Stimulated activated CD4-positive, alpha-beta T cell treated with anti-CD3 and anti-CD28 coated beads, Interleukin-4, amount 100 ng/mL, for 4 hours (primary cell): ENCODE data around the gene ARAP1.

ENCODE experiments used
- DNase-seq, 2 experiments: peaks; one replicate each; pipeline ENCODE4 v3.0.0-alpha.2; 2020

Gene ARAP1

DNA sequence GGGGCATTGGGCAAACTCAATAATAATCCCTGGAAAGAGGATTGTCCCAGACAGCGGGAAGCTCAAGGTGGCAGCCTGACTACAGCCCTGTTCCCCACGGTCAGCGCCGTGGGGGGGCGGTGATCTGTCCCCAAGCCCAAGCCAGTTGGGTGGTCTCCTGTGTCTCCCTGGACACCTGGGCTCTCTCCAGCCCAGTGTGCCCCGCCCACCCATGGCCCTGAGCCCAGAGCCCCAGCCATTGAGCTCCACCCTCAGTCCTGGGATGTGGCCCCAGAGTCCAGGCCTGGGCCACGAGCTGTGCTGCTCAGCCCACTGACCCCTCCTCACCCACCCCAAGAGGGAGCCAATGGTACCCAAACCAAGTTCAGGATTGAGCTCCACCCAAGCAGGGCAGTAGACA, 50.1 kb downstream of the ARAP1 start:
- DNase-seq = no peak

DNA sequence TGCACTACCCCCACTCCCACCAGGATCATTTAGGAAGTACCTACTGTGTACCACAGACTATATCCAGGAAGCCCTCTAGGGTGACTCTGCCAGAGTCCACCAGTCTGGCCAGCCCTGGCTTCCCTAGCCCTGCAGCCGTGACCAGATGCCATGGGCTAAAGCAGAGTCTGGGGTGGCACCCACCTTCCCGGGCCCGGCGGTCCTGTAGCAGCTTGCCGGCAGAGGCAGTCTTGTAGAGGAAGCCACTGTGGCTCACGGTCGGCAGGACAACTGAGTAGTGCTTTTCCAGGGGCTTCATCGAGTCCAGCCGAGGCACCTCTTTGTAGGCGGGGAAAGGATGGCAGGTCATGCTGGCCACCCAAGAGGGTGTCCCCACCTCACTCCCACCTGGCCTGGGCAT, 50.7 kb downstream of the ARAP1 start:
- DNase-seq = no peak

DNA sequence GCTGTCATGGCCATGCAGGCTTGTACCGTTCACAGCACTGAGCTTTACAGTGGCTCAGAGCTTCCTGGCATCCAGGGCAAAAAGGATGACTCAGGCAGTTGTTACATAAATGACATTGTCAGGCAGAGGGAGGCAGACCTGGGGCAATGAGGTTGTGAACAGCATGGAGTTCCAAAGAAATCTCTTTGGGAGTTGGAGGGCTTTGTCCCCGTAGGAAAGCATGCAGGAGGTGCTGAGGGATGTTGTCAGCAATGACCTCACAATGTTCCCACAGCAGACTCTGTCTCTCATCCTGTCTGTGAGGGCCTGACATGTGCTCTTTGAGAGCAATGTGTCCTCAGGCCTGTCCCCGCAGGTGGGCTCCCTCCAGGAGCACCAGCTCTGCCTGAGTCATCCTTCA, 52.1 kb downstream of the ARAP1 start:
- no peak for DNase-seq

DNA sequence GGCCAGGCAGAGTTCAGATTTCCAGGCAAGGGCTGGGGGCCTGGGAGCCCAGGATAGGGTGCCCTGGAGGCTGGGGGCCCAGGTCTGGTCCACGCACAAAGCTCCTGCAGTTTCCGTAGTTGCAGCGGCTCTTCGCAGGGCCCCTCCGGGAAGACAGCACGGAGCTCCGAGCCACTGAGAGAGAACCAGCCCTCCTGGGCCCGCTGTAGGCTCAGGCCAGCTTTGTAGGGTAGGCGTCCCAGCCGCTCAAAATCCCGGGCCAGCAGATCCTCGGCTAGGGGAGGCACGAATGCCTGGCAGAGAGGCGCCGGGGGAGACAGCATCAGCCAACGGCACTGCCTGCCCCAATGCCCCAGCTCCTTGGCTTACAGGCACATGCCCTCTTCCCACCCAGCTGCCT, 54.4 kb downstream of the ARAP1 start:
- no peak for DNase-seq

DNA sequence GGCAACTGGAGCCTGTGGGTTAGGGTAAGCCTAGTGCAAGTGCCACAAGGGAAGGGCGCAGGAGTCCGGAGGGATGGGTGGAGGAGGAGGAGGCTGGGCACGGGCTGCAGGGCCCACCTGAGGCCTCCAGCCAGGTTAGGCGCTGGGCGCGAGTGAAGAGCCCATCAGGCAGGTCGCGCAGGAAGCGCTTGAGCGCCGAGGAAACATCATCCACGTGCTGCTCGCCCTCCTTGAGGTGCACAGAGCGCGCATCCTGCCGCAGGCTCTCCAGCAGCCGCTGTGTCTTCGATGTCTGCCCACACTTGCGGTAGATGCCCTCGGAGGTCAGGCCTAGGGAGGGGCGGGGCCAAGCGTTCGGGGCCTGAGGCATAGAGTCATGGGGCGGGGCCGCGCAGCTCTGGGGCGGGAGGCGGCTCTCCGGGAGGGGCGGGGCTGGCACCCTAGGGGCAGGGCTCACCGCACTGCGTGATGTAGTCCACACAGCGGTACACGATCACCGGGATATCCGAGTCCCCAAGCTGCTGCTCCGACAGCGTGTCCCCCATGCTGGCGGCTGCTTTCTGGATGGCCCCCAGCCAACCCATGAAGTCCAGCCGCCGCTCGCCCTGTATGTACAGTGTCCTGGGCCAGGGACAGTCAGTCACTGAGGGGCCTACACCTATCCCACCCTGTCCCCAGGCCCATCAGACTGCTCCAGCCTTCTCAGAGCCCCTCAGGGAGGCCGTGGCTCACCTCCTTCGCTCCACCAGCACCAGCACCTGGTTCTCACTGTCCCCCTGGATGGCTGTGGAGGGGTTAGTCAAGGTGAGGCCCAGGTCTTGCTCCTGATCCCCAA, 55.1 kb downstream of the ARAP1 start:
- no peak for DNase-seq

DNA sequence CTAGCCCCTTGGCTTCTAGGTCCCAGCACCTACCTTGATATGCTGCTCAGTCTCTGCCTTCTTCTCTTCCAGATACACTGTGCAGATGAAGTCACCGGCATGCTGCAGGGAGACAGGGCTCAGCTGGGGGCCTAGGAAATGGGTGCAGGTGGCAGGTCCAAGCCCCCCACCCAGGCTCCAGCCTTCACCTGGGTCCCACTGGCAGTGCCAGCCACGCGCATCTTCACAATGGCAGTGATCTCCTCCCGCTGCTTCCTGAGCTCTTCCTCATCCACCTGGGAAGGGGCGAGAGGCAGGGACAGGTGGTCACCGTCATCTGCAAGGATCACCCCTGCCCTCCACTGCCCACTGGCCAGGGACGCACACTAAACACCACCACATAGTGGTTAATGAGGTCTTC, 56.9 kb downstream of the ARAP1 start:
- no peak for DNase-seq

DNA sequence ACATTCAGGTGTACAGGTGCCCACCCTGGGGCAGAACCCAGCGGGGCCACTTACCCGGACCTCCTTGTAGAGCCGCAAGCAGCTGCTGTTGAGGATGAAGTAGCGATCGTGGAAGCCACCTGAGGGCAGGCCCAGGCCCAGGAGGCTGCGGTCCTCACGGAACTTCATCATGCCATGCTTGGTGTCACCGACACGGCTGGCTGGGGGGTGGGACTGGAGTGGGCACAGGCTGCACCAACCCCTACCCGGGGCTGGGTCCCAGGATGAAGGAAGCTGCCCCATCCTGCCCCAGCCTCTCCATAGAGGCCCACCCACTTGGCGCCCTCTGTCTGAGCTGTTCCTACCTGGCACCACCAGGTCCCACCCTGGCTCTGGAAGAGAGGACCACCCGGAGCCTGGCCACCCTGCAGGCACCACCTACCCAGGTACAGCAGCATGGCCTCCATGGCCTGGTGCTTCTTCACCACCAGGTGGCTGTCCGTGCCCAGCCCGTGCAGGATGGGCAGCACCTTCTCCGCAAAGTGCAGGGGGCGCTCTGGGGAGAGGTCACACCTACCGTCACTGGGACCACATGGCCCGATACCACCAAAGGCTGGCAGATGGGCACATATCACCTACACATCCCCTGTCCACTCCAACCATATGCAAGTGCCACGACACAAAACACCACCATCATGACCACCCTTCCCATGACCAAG, 58.8 kb downstream of the ARAP1 start:
- DNase-seq = no peak

DNA sequence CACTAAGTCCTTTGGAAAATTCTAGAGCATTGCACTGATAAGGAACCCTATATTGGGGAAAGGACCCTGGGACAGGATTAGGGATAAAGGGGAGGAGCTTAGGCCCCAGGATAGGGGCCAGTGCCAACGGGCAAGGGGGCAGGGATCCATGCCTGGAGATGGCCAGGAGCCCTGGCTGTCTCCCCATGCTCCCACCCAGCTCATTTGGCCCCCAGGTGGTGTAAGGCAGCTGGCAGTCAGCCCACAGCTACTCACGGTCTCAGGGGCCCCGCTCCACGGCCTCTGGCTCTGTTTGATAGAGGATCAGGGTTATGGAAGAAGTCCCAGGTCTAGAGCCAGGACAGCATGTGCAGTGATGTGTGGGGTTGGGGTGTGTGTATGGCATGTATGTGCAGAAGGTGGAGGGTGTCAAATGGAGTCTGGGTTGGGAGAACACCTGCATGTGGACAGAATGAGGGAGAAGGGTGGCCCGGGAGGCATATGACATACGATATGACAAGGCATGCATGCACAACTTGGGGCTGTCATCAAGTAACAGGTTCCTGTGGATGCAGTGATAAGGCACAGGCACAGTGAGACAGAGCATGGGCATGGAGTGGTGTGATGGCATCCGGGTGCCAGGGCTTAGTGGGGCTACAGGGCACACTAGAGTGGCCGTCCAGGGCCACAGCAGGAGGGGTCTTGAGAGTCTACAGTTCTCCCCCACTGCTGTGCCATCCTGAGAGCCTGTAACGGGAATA, 59.5 kb downstream of the ARAP1 start:
- DNase-seq = no peak

DNA sequence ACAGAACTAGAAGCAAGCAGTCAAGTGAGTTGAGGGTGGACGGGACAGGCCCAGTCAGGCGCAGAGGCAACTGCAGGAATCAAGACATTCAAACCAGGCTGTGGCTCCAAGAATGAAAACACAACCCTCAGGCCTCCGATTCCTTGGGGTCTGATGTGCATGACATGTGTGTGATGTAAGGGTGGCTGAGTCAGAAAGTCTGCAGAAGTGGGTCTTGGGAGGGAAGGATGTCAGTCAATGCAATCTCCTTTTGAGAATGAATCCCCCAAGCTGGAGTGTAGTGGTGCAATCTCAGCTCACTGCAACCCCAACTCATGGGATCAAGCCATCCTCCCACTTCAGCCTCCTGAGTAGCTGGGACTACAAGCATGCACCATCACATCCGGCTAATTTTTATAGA, 62.0 kb downstream of the ARAP1 start:
- DNase-seq = no peak

DNA sequence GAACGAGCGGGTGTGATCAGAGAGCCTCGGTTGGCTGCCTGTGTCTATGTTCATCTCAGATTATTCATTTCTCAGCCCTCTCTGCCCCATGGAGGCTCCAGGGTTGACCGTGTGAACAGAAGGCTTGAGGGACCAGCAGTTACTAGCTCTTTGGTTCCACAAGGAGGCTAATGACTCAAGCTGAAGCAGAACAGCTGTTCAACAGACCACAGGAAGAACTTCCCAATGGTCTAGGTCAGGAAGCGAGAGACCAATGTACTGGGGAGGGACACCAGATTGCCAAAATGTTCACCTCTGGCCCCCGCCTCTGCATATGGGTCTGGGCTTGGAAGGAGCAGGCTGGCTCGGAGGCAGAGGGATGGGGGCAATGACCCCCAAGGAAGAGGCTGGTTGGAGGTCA, 63.3 kb downstream of the ARAP1 start:
- no peak for DNase-seq

DNA sequence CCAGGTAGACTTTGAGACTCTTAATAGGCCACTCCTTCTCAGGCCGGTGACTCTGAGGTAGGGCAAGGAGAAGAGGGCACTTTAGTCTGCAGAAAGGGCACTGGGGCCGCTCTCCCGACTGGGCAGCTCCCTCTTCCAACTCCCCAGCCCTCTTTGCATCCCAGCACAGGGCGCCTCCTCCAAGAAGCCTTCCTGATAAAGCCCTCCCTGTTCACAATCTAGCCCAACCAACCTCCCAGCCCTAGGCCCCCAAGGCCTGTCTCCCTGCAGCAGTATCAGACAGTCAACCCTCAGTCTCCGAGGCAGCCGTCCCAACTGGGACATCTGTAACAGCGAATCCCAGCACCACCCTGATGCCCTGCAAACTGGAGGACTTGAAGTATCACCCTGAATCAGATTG, 63.7 kb downstream of the ARAP1 start:
- DNase-seq = no peak

DNA sequence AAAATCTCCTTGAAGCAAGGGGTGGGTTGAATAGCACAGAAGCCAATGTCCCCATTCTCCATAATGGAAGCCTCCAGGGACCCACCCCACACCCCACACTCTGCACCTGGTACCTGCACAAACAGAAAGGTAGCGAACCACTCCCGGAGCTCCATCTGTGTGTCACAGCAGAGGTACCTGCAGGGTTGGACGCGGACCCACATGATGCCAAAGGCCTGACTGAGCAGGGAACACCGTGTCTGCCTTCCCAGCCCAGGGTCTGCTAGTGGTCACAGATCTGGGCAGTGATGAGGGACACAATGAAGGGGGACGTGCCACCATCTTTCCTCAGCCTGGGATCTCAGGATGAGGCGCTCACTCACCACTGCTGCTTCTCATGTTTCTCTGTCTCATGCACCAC, 64.9 kb downstream of the ARAP1 start:
- DNase-seq = no peak

DNA sequence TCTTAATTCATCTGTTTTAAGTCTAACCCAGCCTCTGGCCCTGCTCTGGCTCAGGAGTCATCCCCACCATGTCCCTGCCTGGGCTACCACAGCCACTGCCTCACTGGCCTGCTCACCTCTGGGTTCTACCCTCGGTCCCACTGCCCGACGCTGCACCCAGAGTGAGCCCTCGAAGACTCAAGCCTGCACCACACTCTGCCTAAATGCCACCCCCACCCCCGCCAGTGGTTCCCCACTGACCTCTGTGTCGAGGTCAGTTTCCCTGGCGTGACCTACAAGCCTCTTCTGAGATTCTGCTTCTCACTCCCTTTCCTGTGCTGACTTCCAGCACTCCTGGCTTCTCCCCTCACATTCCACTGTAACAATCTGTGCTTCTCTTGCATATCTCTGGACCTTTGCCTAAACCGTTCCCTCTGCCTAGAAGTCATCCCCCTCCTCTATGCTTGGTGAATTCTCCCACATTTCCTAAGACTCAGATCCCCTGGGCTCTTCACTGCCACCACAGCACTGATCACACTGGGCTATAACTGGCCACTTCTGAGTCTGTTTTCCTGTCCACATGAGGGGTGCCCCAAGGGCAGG, 65.5 kb downstream of the ARAP1 start:
- no peak for DNase-seq

DNA sequence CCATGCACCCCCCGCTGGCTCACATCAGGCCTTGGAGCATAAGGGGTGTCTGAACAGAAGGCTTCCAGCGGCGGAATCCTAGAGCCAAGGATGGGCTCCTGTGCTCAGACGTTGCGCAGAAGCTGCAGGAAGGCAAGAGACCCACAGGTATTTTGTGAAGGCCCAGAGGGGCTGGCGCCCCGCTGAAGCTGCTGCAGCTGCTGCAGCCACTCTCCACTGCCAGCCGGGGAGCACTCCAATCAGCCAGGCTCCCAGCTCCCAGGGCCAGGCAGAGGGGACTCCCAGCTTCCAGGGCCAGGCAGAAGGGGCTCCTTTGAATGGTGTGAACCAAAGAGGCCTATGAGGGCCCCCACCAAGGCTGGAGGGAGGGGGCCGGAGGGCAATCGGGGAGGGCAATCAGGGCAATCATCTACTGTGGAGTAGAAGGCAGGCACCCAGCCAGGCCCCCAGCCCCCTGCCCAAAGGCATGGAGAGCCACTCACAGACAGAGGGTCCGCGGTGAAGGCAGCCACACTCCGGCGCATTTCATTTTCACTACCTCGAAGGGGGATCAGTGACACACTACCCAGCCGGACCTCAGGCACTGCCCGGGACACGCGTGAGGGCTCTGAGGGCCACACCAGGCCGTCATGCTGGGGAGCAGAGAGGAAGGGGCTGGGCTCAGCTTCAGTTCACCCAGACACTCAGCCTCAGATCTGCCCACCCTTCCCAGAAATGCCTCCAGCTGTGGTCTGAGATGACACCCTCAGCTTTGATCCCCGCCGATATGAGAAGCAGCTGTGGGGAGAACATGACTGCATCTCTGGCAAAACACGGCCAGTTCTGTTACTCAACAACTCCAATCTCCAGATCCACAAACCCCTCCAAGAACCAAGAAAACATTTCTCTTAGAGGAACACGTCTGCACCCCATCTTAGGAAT, 66.4 kb downstream of the ARAP1 start:
- DNase-seq = peak; percentile 17 to 38

DNA sequence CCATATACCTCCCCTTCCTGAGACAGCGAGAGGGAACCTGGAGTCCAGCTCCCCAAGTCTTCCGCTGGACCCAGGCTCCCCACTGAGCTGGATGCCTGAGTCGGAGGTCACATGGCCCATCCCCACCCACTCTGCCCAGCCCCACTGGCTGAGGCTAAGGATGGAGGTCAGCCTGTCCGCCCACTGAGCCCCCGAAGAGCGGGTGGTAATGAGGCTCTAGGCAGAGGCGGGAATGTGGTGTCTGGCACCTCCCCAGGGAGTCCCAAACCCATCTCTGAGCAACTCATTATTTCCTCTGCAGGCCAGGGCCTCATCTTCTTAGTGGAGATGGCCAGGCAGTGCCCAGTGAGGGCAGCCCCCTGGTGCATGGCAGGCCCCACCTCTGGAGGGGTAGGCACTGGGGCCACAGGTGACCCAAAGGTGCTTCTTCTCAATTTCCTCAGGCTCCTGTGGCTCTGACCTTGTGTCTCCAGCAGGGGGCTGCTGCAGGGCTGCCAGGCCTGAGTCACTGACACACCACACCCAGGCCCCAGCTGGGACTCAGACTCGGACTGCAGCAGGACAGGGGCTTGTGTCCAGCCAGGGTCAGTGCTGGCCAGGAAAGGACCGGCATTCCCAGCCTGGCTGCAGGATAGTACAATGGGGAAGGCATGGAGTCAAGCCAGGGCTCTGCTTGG, 67.8 kb downstream of the ARAP1 start:
- peak; percentile 9 to 22 for DNase-seq

DNA sequence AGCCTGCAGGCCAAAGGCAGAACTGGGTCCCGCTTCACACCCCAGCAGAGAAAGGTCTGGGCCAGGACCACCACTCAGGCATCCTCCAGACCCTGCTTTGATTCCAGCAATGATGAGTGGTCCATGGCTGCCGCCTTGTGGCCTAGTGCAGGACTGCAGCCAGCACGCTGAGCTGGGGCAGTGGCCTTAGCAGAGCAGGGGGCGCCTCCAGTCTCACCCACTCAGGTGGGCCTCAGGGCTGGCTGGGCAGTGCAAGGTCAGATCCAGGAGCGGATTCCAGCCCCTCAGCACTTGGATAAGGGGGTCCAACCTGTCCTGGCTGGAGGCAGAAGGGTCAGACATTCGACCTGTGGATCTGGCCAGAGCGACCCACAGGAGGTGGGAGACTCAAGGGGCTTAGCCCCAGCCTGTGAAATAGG, 68.4 kb downstream of the ARAP1 start:
- DNase-seq = peak; percentile 48 to 69

DNA sequence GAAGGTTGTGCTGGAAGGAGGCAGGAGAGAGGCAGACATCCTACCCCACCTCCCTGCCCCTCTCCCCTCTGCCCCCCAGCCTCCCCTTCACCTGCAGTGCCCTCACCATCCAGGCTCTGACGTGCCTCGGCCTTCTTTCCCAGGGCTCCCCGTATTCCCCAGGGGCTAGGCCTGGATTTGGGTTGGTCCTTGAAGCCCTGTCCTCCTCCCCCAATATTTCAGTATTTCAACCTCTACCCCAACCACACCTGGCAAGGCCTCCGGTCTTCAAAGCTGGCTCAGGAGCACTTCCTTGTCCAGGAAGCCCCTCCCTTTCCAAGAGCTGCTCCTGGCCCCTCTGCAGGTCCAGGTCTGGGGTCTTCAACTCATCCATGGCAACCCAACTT, 69.4 kb downstream of the ARAP1 start:
- DNase-seq = no peak

DNA sequence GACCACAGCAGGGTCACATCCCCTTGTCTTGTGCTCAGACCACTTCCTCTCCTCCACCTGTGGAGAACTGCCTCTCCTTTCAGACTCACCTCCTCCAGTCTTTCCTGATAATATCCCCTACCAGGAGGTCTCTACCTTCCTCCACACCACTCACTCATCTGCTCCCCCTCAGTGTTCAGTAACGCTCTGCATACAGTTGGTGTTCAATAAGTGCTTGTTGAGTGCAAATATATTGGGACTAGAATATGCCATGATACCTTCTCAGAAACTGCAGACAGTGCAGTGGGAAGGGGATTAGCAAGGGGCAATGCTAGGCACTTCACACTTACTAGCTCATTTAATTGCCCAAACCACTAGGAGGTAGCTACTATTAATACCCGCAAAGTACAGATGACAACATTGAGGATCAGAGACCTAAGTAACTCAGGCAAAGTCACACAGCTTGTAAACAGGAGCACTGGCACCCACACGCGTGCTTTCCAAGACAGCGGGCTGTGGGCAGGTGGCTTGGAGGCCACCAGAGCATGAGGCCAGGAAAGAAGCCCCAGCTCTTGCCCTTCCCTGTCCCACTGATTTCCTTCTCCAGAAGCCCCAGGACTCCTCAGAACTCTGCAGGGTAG, 69.9 kb downstream of the ARAP1 start:
- no peak for DNase-seq

DNA sequence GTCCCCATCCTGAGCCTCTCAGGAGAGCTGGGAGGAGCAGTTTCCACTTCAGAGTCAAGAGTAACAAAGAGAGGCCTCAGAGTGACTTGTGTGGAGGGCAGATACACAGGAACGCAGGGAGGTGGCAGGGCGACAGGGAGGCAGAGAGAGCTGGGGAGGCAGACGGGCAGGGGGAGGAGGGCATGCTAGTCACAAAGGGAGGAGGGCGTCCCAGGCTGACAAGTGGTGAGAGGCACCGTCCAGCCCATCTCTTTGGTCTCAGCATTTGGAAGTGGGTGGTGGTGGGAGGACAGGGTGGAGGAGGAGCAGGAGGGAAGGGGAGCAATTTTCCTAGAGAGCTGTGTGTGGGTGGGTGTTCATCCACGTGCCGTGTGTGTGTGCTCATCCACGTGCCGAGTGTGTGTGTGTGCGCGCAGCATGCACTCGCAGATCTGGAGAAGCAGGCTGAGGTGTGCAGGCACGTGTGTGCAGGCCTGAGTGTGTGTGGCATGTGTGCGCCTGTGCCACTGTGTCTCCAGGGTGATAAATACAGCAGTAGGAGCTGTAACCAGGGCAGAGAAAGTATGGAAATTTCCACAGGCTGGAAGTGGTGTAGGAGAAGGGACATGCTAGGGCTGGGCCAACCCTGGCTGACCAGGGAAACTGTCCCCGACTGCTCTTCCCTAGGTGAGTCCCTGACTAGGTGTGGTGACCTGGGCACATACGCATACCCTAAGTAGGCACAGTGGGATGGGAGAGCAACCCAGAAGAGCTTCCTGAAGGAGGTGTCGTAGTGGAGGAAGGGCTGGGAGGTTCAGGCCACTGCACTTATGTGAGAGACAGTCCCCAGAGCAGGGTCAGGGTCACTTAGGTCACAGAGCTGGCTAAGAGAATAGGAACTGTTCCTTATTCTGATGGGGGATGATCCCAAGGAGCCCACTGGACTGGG, 70.7 kb downstream of the ARAP1 start:
- no peak for DNase-seq

DNA sequence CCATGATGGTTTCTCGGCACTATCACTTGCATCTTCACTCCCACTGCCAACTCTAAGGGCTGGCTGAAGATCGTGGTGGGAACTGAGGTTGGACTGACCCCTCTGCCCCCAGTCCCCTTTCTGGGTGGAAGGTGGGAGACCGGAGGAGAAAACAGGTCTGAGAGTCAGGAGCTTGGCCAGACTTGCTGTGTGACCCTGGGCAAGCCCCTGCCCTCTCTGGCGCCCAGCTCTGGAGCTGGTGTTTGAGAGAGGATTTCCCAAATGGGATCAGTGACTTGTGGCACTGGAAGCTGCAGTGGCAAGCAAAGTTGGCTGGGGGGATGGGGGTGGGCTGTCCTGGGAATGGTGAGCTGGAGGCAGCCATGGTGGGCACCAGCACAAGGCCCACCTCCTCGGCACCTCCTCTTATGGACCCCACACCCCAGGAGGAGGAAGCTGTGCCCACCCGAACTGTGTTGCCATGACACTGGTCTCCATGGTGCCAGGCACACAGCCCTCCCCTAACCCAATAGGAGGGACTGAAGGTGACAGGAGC, 71.5 kb downstream of the ARAP1 start:
- DNase-seq = no peak
